Measurements from ENCODE around the gene PLD2. TPM values are rescaled to one million over a fixed set of nuclear protein-coding genes. Genes with fewer than 3 reads are reported as not detected.

PLD2 gene, protein sequence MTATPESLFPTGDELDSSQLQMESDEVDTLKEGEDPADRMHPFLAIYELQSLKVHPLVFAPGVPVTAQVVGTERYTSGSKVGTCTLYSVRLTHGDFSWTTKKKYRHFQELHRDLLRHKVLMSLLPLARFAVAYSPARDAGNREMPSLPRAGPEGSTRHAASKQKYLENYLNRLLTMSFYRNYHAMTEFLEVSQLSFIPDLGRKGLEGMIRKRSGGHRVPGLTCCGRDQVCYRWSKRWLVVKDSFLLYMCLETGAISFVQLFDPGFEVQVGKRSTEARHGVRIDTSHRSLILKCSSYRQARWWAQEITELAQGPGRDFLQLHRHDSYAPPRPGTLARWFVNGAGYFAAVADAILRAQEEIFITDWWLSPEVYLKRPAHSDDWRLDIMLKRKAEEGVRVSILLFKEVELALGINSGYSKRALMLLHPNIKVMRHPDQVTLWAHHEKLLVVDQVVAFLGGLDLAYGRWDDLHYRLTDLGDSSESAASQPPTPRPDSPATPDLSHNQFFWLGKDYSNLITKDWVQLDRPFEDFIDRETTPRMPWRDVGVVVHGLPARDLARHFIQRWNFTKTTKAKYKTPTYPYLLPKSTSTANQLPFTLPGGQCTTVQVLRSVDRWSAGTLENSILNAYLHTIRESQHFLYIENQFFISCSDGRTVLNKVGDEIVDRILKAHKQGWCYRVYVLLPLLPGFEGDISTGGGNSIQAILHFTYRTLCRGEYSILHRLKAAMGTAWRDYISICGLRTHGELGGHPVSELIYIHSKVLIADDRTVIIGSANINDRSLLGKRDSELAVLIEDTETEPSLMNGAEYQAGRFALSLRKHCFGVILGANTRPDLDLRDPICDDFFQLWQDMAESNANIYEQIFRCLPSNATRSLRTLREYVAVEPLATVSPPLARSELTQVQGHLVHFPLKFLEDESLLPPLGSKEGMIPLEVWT
- total RNA-seq (2014; rRNA removed; shearing (Covaris generic)), result 20.9 and 28.4 TPM in 2 replicates

DNA sequence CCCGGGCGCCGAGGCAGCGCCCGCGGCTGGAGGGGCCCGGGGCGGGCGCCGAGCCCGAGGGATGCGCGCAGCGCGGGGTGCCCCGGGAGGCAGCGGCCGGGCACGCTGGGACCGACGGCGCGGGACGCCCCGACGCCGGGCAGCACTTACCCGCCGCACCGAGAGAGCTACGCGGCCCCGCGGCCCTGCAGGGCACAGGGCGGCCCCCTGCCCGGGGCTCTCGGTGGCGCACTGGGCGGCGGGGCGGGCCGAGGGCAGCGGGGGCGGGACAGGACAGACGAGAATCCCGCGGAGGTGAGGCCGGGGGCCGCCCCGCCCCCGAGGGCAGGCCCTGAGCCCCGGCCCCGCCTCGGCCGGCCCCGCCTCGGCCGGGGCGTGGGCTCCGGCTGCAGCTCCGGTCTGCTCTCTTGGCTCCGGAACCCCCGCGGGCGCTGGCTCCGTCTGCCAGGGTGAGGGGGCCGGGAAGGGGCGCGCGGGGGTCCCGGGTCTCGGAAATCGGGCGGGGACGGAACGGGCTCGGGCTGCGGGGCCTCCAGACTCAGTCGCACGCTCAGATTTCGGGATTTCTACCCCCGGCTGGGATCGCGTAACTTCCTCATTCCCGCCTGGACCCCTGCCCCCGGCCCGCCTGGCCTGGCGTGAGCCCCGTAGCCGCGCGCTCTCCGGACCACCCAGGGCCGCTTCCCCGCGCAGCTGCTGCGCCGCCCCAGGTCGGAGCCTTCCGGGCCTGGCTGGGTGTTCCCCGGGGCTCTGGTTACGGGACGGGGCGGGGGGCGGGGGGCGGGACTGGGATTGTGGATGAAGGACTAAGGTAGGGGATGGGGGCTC lies at the start of gene PLD2:
PLD2 (plus strand) TSS at position 376 of the 828 bp plus-strand sequence. CDS start 621 bp downstream, outside the sequence.
- in situ Hi-C loops (cut with HindIII; ENCODE audit: low sequenced_read_pairs), result no loop called here
- DNase-seq (ENCODE audit: low spot score), result peak; percentile 81

DNA sequence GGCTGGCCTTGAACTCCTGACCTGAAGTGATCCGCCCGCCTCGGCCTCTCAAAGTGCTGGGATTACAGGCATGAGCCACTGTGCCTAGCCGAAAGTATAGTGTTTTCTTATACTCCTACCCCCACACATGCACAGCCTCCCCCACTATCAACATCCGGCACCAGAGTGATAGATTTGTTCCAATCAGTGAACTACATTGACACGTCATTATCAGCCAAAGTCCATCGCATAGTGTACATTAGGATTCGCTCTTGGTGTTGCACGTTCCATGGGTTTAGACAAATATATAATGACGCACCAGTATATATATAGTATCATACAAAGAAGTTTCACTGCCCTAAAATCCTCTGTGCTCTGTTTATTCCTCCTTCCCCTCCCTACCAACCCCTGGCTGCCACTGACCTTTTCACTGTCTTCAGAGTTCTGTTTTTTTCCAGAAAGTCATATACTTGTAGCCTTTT lies 47.1 kb upstream of the PLD2 start:
- DNase-seq (ENCODE audit: low spot score), result no peak
- in situ Hi-C loops (cut with HindIII; ENCODE audit: low sequenced_read_pairs), result no loop called here

DNA sequence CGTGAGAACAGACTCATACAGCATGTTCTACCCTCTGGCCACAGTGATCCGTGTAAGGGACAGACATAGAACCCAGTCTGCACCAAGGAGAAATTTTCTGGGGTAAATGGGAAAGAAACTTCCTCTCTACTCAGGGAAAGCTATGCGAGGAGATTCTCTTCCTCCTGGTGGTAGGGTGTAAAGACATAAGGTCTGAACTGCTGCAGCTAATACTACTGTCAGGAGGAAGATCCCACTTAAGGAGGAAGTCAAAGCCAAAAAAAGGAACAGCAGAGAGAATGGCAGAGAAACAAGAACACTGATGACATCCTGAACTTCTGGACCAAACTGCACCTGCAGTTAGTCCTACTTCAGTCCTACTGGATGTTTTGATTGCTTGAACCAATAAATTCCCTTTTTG lies 42.4 kb upstream of the PLD2 start:
- peak; percentile 2 for DNase-seq (ENCODE audit: low spot score)
- in situ Hi-C loops (cut with HindIII; ENCODE audit: low sequenced_read_pairs), result no loop called here

DNA sequence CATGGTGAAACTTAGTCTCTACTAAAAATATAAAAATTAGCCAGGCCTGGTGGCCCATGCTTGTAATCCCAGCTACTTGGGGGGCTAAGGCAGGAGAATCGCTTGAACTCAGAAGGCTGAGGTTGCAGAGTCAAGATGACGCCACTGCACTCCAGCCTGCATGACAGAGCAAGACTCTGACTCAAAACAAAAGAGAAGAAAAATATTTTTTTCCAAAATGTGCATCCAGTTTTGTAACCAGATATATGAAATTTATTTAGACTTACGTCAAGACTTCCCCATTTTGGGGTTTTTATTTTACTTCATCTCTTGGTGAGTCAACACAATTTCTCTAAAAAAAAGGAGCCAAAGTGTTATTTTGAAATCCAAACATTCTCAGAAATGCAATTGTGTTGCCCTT lies 40.8 kb upstream of the PLD2 start:
- DNase-seq (ENCODE audit: low spot score), result no peak
- in situ Hi-C loops (cut with HindIII; ENCODE audit: low sequenced_read_pairs), result no loop called here

DNA sequence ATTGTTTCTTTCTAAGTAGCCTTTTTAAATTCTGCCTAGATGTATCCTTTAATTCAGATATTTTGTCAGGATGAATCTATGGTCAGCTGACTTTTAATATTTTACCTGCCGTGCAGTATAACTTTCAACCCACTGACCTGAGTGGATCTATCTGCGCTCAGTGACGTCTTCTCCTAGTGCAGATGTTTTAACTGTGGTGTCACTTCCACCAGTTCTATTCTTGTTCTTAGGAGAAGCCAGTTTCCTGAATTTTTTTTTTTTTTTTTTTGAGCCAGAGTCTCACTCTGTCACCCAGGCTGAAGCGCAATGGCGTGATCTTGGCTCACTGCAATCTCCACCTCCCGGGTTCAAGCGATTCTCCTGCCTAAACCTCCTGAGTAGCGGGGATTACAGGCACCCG lies 40.2 kb upstream of the PLD2 start:
- in situ Hi-C loops (cut with HindIII; ENCODE audit: low sequenced_read_pairs), result no loop called here
- DNase-seq (ENCODE audit: low spot score), result no peak

DNA sequence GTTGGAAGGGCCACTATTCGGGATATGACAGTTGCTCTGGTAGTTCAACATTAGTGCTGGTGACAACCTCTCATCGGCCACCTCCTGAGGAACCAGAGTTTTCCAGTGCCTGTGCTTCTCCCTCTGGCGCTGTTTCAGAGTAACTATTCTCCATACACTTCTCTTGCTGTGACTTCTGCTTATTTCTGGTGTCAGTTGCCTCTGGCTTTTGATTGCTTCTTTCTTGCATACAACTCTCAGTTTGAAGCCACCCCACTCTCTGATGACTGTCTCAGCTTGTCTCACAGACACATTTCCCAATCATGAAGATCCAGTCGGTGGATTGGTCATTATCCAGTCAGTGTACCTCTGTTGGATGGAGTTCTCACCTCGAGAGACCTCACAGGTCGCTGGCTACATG lies 38.7 kb upstream of the PLD2 start:
- in situ Hi-C loops (cut with HindIII; ENCODE audit: low sequenced_read_pairs), result no loop called here
- DNase-seq (ENCODE audit: low spot score), result no peak

DNA sequence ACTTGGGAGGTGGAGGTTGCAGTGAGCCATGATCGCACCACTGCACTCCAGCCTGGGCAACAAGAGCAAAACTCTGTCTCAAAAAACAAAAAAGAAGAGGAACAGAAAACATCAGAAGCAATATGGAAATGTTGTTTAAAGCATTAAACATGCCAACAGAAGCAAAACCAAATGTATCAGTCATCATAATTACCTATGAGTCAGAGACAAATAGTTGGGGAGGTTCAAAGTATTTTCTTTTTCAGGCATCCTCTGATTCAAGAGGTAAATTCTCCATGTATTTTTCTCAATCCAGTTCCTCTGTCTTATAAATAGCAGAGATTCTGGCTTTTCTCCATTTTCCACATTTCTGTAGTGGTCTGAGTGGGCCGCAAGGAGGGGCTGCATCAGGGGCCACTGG lies 37.3 kb upstream of the PLD2 start:
- DNase-seq (ENCODE audit: low spot score), result no peak
- in situ Hi-C loops (cut with HindIII; ENCODE audit: low sequenced_read_pairs), result no loop called here

DNA sequence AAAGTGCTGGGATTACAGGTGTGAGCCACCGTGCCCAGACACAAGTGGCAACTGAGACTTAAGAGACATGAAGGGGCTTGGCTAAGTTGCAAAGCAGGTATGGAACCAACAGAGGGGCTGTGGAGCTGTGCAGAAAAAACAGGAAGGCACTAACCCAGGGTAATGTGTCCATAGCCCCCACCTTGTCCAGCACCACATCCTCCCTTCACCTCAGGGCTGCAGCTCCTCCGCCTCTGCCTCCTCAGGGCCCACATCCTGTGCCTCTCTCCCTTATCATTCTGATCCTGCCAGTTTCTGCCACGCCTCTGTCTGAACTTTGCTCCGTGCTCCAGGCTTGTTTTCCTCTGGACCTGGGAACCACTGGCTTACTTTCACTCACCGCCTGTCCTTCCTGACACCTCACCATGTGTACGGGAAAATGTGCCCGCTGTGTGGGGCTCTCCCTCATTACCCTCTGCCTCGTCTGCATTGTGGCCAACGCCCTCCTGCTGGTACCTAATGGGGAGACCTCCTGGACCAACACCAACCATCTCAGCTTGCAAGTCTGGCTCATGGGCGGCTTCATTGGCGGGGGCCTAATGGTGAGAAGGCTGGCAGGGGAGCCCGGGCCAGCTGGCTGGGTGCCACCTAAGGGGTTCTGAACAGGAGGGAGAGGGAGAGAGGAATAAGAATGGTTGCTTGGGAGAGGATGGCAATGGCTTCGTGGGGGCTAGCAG lies 35.3 kb upstream of the PLD2 start, which contains the start of gene TM4SF5:
TM4SF5 (plus strand) TSS at position 368 of the 716 bp plus-strand sequence; CDS start at position 405, 37 bp downstream.
- in situ Hi-C loops (cut with HindIII; ENCODE audit: low sequenced_read_pairs), result no loop called here
- DNase-seq (ENCODE audit: low spot score), result no peak

DNA sequence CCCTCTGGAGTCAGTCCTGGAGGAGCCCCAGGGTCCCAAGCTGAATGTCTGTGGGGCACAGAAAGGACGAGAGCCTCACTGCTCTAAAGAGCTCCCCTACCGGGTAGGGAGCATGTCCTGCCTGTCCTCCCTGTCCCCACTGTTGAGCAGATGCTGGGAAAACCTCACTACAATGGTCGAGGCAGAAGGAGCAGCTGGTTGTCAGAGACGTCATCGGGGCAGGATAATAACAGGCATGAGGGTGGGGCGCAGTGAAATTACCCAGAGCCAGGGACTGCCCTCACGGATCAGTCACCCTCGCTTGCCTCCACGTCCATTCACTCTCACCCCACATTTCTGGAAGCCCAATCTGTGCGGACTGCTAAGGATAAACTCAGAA lies 34.7 kb upstream of the PLD2 start:
- in situ Hi-C loops (cut with HindIII; ENCODE audit: low sequenced_read_pairs), result no loop called here
- DNase-seq (ENCODE audit: low spot score), result no peak

DNA sequence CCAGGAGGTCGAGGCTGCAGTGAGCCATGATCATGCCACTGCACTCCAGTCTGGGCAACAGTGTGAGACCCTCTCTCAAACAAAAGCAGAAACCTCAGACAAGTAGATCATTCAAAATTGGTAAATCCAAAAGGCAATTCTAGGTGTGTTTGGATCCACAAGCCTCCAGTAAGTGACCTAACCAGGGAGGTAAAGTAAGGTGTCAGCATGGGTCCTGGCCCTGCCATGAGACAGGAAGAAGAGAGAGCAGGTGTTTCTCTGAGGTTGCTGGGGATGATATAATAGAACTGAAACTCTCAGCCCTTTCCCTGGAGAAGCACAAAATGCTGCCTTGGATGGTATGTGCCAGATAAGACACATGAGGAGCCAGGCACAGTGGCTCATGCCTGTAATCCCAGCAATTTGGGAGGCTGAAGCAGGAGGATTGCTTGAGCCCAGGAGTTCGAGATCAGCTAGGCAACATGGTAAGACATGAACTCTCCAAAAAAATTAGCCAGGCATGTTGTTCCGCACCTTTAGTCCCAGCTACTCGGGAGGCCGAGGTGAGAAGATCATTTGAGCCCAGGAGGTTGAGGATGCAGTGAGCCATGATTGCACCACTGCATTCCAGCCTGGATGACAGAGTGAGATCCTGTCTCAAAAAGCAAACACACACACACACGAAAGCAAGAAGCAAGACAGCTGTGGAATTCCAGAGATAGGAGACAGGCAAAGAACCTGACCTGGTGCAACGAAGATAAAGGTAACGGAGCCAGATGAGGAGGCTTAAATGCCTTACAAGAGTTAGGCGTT lies 28.8 kb upstream of the PLD2 start:
- no peak for DNase-seq (ENCODE audit: low spot score)
- in situ Hi-C loops (cut with HindIII; ENCODE audit: low sequenced_read_pairs), result no loop called here

DNA sequence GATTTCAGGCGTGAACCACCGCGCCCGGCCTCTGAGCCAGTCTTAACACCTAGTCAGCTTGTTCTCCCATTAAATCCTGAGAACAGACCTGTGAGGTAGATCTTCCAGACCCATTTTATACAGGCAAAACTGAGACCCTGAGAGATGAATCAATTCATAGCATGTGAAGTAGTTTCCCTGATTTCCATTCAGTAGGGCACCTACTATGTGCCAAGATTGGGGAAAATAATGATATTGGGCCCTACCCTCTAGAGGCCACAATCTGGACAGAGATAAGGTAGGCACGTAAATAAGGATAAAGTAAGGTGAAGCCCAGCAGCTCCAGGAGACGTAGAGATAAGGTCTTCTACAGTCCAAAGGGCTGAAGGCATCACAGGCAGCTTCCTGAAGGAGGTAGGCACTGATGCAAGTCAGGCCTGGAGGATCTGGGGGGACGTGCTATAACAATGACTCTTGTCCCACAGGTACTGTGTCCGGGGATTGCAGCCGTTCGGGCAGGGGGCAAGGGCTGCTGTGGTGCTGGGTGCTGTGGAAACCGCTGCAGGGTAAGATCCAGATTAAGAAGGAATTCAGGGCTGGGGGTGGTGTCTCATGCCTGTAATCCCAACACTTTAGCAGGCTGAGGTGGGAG lies 26.5 kb upstream of the PLD2 start:
- no peak for DNase-seq (ENCODE audit: low spot score)
- in situ Hi-C loops (cut with HindIII; ENCODE audit: low sequenced_read_pairs), result no loop called here

DNA sequence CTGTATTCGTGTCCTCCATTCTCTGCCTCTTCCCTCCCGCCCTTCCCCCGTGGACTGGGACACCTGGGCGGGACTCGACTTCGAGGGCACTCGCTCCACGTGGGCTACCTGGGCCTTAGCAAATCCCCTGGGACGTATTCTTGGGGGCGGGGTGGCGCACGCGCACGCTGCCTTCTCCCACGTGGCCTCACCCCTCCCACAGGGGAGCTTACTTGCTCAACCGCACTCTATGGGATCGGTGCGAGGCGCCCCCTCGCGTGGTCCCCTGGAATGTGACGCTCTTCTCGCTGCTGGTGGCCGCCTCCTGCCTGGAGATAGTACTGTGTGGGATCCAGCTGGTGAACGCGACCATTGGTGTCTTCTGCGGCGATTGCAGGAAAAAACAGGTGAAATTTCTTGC lies 24.3 kb upstream of the PLD2 start:
- in situ Hi-C loops (cut with HindIII; ENCODE audit: low sequenced_read_pairs), result no loop called here
- DNase-seq (ENCODE audit: low spot score), result no peak

DNA sequence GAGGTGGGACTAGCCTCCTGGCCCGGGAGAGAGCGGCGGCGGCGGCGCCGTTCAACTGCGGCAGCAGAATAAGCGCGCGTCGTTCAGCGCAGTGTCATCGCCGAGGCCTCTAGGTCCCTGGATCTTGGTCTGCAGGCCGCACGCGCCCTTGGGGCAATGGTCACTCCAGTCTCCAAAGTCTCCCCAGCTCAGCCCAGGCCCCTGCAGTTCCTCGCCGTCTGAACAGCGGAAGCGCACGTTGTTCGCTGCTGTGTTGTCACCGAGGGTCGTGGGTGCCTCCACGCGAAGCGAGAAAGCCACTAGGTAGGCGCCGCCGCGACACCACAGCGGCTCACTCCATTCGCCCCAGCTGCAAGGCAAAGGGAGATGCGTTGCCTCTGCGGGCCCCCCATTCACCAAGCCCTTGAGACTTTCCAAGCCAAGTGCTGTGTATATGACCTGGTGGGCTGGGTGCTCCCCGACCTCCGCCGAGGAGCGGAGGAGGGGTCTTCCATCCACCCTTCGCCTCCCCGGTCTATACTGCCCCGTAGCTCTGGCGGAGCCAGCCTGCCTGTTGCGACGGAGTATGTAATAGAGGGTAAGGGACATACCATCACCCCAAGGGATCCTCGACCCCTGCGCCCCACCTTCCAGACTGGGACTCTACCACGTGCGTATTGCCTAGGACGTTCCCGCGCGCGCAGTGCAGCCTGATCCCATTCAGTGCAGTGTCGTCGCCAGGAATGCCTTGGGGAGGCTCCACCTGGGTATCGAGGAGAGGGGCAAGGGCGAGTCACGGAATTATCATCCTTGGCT lies 21.4 kb upstream of the PLD2 start:
- in situ Hi-C loops (cut with HindIII; ENCODE audit: low sequenced_read_pairs), result no loop called here
- no peak for DNase-seq (ENCODE audit: low spot score)

DNA sequence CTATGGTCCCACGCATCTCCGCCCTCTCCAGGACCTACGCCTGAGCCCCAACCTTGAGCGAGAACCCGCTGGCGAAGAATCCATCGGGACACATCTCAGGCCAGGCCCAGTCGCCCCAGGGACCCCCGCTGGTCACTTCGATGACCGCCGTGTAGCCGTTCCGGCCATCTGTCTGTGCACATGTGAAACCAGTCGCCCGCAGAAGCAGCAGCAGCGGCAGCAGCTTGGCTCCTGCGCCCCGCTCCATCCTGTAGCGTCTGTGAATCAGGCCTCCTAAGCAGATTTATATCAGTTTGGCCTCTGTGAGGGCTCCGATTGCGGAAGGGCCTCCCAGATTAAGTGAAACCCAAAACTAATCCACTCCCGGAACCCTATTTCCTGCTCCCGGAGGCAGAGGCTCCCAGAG lies 20.8 kb upstream of the PLD2 start, which contains the start of gene VMO1:
VMO1 (minus strand) TSS at position 259 of the 406 bp plus-strand sequence; CDS start at position 247, 12 bp downstream.
- peak; percentile 40 for DNase-seq (ENCODE audit: low spot score)
- in situ Hi-C loops (cut with HindIII; ENCODE audit: low sequenced_read_pairs), result no loop called here

DNA sequence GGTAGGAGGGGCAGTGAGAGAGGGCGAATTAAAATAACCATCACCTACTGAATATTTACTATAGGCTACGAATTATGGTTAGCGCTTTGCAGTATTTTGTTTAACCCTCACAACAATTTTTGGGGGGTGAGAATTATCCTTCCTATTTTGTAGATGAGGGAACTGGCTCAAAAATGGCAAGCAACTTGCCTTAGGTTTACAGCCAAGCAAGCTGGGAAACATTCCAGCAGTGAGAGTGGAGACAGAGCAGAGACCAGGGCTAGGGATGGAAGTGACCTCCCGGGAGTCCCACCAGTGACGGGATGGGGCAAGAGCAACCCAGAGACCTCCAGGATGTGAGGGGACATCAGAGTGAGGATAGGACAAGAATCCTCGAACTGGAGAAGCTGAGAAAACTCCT lies 20.4 kb upstream of the PLD2 start:
- in situ Hi-C loops (cut with HindIII; ENCODE audit: low sequenced_read_pairs), result no loop called here
- DNase-seq (ENCODE audit: low spot score), result peak; percentile 58

DNA sequence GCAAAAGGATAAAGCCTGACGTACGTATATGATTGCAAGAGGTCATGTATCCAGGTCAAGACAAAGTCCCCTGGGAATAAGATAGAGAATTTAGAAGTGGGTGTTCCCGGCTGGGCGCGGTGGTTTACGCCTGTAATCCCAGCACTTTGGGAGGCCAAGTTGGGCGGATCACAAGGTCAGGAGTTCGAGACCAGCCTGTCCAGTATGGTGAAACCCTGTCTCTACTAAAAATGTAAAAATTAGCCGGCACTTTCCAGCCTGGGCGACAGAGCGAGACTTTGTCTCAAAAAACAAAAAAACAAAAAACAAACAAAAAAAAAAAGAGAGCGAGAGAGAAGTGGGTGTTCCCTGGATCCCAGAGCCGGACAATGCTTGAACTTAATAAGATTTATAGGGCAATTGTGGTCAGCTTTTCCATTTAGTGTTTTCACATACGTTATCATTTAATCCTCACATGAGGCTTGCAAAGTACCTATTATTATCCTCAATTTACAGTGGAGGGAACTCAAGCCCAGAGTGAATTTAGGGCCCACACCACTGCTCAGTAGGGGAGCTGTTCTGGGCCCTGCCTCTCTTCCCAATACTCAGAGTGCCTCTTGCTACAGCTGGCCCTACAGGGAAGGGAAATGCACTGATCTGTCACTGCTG lies 18.7 kb upstream of the PLD2 start:
- DNase-seq (ENCODE audit: low spot score), result no peak
- in situ Hi-C loops (cut with HindIII; ENCODE audit: low sequenced_read_pairs), result no loop called here

Measured in G401 (cell line).